ENCODE measurements around the gene COQ4. TPM values are rescaled to one million over a fixed set of nuclear protein-coding genes. Genes with fewer than 3 reads are reported as not detected.

Gene COQ4
- total RNA-seq, 1 experiment from 2014 or later = 45.8 TPM

DNA sequence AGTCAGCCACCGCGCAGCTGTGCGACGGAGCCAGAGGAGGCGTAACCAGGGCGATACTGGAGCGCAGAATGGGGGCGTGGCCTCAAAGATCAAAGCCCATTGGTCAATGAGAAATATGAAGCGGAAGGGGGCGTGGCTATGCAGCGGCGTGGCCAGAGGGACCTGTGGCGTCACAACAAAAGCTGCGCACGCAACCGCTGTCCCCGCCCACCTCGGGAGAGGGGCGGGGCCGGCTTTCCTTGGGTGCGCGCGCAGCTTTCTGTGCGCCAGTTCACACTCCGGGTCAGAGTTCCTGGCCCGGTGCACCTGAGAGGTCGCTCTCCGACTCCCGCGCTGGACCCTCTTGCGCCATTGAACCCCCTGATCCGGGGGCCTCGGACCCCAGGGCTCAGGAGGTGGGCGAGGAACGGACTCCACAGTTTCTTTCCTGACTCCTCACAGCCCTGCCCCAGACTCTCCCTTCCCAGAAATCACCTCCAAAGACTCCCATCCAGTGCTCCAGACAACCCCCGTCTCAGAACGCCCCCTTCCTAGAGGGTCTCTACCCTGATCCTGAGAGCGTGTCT lies 46.5 kb upstream of the COQ4 start, which contains the start of gene SWI5:
TSS of gene SWI5 (plus strand) at position 269 of the 566 bp plus-strand sequence.
- ATAC-seq = peak; percentile 89
- no peaks in the 10 kb centered on the region for H3K9me3 ChIP-seq (ENCODE audit: control insufficient read depth in 1 of 2, insufficient read depth in 1 of 2, low read depth in 1 of 2, low read length in 2 of 2)
- H4K20me1 ChIP-seq (ENCODE audit: insufficient read depth) = no peaks in the 10 kb centered on the region
- peak within 1 kb of the TSS; percentile 99 for H3K4me2 ChIP-seq (ENCODE audit: low read length)
- RAD21 ChIA-PET (ENCODE audit: low non-redundant PET in 1 of 2, low total read pairs in 2 of 2, uncharacterized antibody in 2 of 2, unreplicated experiment in 2 of 2) = interaction anchor here in 1 of 2 experiments (0.9 kb wide), 1 partner anchor 19 kb away, joined by 3 read pairs; no protein-coding TSS in a partner anchor
- H3K27me3 ChIP-seq (ENCODE audit: insufficient read depth, low read length) = no peaks in the 10 kb centered on the region
- H3K9me2 ChIP-seq (ENCODE audit: insufficient read depth) = no peaks in the 10 kb centered on the region
- CTCF ChIA-PET = interaction anchor here (0.9 to 1.0 kb wide), 2 partner anchors 9 to 19 kb away, joined by 3 read pairs; no protein-coding TSS in a partner anchor
- peaks cover 17 to 32% of the 10 kb centered on the region in 2 experiments for H3K4me1 ChIP-seq (ENCODE audit: control insufficient read depth in 1 of 2, insufficient read depth in 2 of 2, low read length in 2 of 2)
- no peak within 1 kb of the TSS for H2AFZ ChIP-seq (ENCODE audit: low read depth, low read length, poor library complexity, severe bottlenecking)
- POLR2A ChIA-PET = interaction anchor here (0.8 to 1.1 kb wide), 4 partner anchors 9 to 86 kb away, joined by 3 to 4 read pairs (median 3); no protein-coding TSS in a partner anchor
- peaks cover 7 to 8% of the 10 kb centered on the region in 2 experiments; a peak in 2 of 4 replicates for H3K36me3 ChIP-seq (ENCODE audit: control insufficient read depth in 1 of 2, insufficient read depth in 2 of 2, low read length in 2 of 2)
- peak within 1 kb of the TSS; percentile 93 to 99 for H3K4me3 ChIP-seq (replicated peaks in 1 of 2; ENCODE audit: low read depth in 1 of 2, low read length in 2 of 2)
- H3K79me2 ChIP-seq (ENCODE audit: insufficient read depth, low read length) = peaks cover 23% of the 10 kb centered on the region
- BruUV-seq (replicated peaks) = no TSS peak
- intact Hi-C loops (cut with micrococcal nuclease) = no loop called here
- H3K27ac ChIP-seq (ENCODE audit: low read depth, low read length) = peak within 1 kb of the TSS; percentile 92
- H3K9ac ChIP-seq (ENCODE audit: low read length) = peak within 1 kb of the TSS; percentile 98
- peak; percentile 98 for DNase-seq (ENCODE audit: low read depth, low spot score)
- TF ChIP-seq ELF1 (IDR thresholded peaks at IDR 0.05; ENCODE audit: borderline replicate concordance, low read depth) (no peak), EZH2phosphoT487 (IDR thresholded peaks at IDR 0.05; ENCODE audit: borderline replicate concordance) (no peak), FOSL1 (IDR thresholded peaks at IDR 0.05; ENCODE audit: low read depth) (no peak), POLR2AphosphoS5 (IDR thresholded peaks at IDR 0.05; ENCODE audit: low read depth, low read length) (peak; percentile 98), SRF (IDR thresholded peaks at IDR 0.05; ENCODE audit: low read depth) (no peak), TCF7L2 (IDR thresholded peaks at IDR 0.05; ENCODE audit: borderline replicate concordance, extremely low read depth, insufficient read depth, insufficient read length) (peak; percentile 56), CEBPB (IDR thresholded peaks at IDR 0.05; ENCODE audit: low read depth) (no peak), ZFX (IDR thresholded peaks at IDR 0.05) (no peak), POLR2A (IDR thresholded peaks at IDR 0.05; ENCODE audit: borderline replicate concordance, extremely low read depth, insufficient read depth, insufficient read length) (peak; percentile 93), SIN3A (IDR thresholded peaks at IDR 0.05; ENCODE audit: low read depth) (no peak)
- TF ChIP-seq, protein P1, sequence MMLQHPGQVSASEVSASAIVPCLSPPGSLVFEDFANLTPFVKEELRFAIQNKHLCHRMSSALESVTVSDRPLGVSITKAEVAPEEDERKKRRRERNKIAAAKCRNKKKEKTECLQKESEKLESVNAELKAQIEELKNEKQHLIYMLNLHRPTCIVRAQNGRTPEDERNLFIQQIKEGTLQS (IDR thresholded peaks at IDR 0.05) = no peak
- TF ChIP-seq, protein P2, sequence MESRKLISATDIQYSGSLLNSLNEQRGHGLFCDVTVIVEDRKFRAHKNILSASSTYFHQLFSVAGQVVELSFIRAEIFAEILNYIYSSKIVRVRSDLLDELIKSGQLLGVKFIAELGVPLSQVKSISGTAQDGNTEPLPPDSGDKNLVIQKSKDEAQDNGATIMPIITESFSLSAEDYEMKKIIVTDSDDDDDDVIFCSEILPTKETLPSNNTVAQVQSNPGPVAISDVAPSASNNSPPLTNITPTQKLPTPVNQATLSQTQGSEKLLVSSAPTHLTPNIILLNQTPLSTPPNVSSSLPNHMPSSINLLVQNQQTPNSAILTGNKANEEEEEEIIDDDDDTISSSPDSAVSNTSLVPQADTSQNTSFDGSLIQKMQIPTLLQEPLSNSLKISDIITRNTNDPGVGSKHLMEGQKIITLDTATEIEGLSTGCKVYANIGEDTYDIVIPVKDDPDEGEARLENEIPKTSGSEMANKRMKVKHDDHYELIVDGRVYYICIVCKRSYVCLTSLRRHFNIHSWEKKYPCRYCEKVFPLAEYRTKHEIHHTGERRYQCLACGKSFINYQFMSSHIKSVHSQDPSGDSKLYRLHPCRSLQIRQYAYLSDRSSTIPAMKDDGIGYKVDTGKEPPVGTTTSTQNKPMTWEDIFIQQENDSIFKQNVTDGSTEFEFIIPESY (IDR thresholded peaks at IDR 0.05; ENCODE audit: extremely low read depth, insufficient replicate concordance, low read length) = no peak
- TF ChIP-seq, protein P3, sequence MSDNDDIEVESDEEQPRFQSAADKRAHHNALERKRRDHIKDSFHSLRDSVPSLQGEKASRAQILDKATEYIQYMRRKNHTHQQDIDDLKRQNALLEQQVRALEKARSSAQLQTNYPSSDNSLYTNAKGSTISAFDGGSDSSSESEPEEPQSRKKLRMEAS (IDR thresholded peaks at IDR 0.05) = no peak

Data from HCT116 (cell line).